Smooth muscle cell of the umbilical artery (primary cell): ENCODE data around the gene OOSP1. TPM values are rescaled to one million over a fixed set of nuclear protein-coding genes. Genes with fewer than 3 reads are reported as not detected.

Experiments used
- total RNA-seq: library from RNA; depleted of rRNA; stranded (reverse); fragments of >200 nt; gene quantifications from 2 replicates; pipeline ENCODE4 v1.2.3, GENCODE V29; 2014

Gene OOSP1
- not detected in 2 replicates for total RNA-seq

GRCh38 chr11:59938132-59938531 is at the start of gene OOSP1:
TSS of gene OOSP1 (plus strand) at chr11:59938432. CDS start at chr11:59938455, 23 bp downstream.

GRCh38 chr11:59963733-59964132 is 25.5 kb downstream of the OOSP1 start, which contains the start of gene OOSP4A:
TSS of gene OOSP4A (plus strand) at chr11:59964033. CDS start at chr11:59964033, 0 bp downstream.

Other genes with a start within 250 kb of the OOSP1 start
- gene OR10V1, start 224.6 kb upstream of the OOSP1 start, total RNA-seq = not detected in 2 replicates
- 22.0 and 34.0 TPM in 2 replicates for gene STX3, start 183.1 kb upstream of the OOSP1 start, total RNA-seq
- gene MRPL16, start 127.7 kb upstream of the OOSP1 start, total RNA-seq = 24.2 and 27.3 TPM in 2 replicates
- gene CBLIF, start 92.9 kb upstream of the OOSP1 start, total RNA-seq = not detected in 2 replicates
- gene TCN1, start 71.9 kb upstream of the OOSP1 start, total RNA-seq = not detected in 2 replicates
- not detected in 2 replicates for gene OOSP3, start 59.6 kb upstream of the OOSP1 start, total RNA-seq
- gene OOSP4A, start 25.6 kb downstream of the OOSP1 start, total RNA-seq = not detected in 2 replicates
- not detected in 2 replicates for gene OOSP4B, start 78.7 kb downstream of the OOSP1 start, total RNA-seq
- gene OOSP2, start 102.0 kb downstream of the OOSP1 start, total RNA-seq = not detected in 2 replicates
- not detected in 2 replicates for gene MS4A3, start 118.2 kb downstream of the OOSP1 start, total RNA-seq
- not detected in 2 replicates for gene MS4A2, start 150.2 kb downstream of the OOSP1 start, total RNA-seq
- gene MS4A6A, start 244.7 kb downstream of the OOSP1 start, total RNA-seq = not detected in 2 replicates